ENCODE data around the gene DNPEP.

The DNPEP gene

DNA sequence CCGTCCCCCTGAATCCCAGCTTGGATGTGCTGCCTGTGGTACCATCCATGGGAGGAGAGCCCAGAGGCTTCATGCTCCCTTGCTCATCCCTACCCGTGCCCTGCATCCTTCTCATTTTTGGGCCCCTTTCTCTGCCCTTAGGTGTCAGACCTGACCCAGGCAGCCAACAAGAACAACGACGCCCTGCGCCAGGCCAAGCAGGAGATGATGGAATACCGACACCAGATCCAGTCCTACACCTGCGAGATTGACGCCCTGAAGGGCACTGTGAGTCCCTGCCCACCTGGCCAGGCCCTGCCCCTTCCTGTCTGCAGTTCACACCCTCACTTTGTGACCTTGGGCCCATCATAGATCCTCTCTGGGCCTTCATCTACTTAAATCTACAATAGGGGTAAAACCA lies 33.0 kb upstream of the DNPEP start:
- DNase-seq (ENCODE audit: low read depth in 1 of 2, low spot score in 1 of 2) = no peak
- H3K27ac ChIP-seq (replicated peaks) = no peak overlapping the region
- no peak overlapping the region for H3K4me3 ChIP-seq (replicated peaks; ENCODE audit: insufficient read depth, low read length)
- TF ChIP-seq, protein P1, sequence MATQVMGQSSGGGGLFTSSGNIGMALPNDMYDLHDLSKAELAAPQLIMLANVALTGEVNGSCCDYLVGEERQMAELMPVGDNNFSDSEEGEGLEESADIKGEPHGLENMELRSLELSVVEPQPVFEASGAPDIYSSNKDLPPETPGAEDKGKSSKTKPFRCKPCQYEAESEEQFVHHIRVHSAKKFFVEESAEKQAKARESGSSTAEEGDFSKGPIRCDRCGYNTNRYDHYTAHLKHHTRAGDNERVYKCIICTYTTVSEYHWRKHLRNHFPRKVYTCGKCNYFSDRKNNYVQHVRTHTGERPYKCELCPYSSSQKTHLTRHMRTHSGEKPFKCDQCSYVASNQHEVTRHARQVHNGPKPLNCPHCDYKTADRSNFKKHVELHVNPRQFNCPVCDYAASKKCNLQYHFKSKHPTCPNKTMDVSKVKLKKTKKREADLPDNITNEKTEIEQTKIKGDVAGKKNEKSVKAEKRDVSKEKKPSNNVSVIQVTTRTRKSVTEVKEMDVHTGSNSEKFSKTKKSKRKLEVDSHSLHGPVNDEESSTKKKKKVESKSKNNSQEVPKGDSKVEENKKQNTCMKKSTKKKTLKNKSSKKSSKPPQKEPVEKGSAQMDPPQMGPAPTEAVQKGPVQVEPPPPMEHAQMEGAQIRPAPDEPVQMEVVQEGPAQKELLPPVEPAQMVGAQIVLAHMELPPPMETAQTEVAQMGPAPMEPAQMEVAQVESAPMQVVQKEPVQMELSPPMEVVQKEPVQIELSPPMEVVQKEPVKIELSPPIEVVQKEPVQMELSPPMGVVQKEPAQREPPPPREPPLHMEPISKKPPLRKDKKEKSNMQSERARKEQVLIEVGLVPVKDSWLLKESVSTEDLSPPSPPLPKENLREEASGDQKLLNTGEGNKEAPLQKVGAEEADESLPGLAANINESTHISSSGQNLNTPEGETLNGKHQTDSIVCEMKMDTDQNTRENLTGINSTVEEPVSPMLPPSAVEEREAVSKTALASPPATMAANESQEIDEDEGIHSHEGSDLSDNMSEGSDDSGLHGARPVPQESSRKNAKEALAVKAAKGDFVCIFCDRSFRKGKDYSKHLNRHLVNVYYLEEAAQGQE (IDR thresholded peaks at IDR 0.05; ENCODE audit: insufficient replicate concordance, low read depth) = no peak
- no peak for TF ChIP-seq GABPA (IDR thresholded peaks at IDR 0.05; ENCODE audit: low read depth)
- TF ChIP-seq POLR2AphosphoS5 (IDR thresholded peaks at IDR 0.05; ENCODE audit: low read depth) = no peak
- TF ChIP-seq SPI1 (IDR thresholded peaks at IDR 0.05; ENCODE audit: borderline replicate concordance, low read depth) = no peak
- TF ChIP-seq, protein P2, sequence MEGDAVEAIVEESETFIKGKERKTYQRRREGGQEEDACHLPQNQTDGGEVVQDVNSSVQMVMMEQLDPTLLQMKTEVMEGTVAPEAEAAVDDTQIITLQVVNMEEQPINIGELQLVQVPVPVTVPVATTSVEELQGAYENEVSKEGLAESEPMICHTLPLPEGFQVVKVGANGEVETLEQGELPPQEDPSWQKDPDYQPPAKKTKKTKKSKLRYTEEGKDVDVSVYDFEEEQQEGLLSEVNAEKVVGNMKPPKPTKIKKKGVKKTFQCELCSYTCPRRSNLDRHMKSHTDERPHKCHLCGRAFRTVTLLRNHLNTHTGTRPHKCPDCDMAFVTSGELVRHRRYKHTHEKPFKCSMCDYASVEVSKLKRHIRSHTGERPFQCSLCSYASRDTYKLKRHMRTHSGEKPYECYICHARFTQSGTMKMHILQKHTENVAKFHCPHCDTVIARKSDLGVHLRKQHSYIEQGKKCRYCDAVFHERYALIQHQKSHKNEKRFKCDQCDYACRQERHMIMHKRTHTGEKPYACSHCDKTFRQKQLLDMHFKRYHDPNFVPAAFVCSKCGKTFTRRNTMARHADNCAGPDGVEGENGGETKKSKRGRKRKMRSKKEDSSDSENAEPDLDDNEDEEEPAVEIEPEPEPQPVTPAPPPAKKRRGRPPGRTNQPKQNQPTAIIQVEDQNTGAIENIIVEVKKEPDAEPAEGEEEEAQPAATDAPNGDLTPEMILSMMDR (IDR thresholded peaks at IDR 0.05; ENCODE audit: insufficient read depth, low read length) = no peak
- H3K27me3 ChIP-seq (ENCODE audit: insufficient read depth, poor library complexity, severe bottlenecking) = peaks cover 22% of the 10 kb centered on the region

DNA sequence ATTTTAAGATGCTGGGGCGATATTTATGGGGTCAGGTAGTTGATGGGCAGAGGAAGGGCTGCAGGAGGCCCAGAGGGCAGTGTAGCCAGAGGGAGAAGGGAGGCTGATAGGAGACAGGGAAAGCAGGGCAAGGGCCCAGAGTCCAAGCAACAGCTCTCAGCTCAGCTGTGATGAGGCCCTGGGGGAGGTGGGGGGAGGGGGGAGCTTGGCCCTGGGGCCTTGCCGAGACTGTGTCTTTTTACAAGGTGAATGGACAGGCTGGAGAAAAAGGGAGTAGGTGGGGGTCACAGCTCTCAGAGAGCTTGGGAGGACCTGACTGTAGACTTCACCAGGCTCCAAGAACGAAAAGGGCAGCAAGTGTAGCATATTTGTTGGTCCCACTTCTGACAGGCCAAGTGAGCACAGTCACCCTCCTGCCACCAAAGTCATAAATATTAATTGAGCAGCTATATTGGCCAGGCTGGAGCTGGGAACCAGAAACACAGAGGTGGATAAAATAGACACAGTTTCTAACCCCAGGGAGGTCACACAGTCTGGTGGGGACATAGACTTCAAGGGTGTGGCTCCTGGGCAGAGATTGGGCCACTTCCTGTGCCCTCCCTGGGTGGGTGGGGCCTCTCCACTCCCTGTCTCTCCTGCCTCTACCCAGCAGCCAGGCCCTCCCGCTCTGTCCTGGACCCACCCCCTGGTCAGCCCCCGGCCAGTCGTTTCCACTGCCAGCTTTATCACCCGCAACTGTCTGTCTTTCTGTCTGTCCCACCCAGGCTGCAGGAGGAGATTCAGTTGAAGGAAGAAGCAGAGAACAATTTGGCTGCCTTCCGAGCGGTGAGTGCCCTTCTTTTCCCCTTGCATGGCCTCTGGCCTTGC lies 31.9 kb upstream of the DNPEP start:
- Histone ChIP-seq H3K4me3 (replicated peaks; ENCODE audit: insufficient read depth, low read length) (no peak overlapping the region), H3K27me3 (ENCODE audit: insufficient read depth, poor library complexity, severe bottlenecking) (peaks cover 24% of the 10 kb centered on the region), H3K27ac (replicated peaks) (no peak overlapping the region)
- DNase-seq (ENCODE audit: low read depth in 1 of 2, low spot score in 1 of 2) = no peak
- TF ChIP-seq, protein P1 (IDR thresholded peaks at IDR 0.05; ENCODE audit: insufficient replicate concordance, low read depth) = no peak
- TF ChIP-seq GABPA (IDR thresholded peaks at IDR 0.05; ENCODE audit: low read depth) (no peak), SPI1 (IDR thresholded peaks at IDR 0.05; ENCODE audit: borderline replicate concordance, low read depth) (no peak), POLR2AphosphoS5 (IDR thresholded peaks at IDR 0.05; ENCODE audit: low read depth) (no peak)
- TF ChIP-seq, protein P2 (IDR thresholded peaks at IDR 0.05; ENCODE audit: insufficient read depth, low read length) = no peak

DNA sequence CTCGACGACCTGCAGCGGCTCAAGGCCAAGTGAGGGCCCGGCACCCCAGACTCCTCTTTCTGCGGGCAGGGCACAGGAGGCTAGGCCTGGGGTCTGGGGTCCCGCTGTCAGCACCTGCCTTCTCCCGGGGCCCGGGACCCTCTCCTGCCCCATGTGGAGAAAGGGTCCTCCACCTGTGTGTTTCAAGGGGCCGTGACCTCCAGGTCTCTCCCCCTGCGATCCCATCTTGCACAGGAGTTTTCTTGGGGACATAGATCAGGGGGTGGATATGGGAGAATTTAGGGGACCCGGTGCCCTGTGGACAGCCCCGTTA lies 31.3 kb upstream of the DNPEP start:
- no peak overlapping the region for H3K4me3 ChIP-seq (replicated peaks; ENCODE audit: insufficient read depth, low read length)
- peaks cover 24% of the 10 kb centered on the region for H3K27me3 ChIP-seq (ENCODE audit: insufficient read depth, poor library complexity, severe bottlenecking)
- no peak overlapping the region for H3K27ac ChIP-seq (replicated peaks)
- no peak for TF ChIP-seq POLR2AphosphoS5 (IDR thresholded peaks at IDR 0.05; ENCODE audit: low read depth)
- TF ChIP-seq, protein P1 (IDR thresholded peaks at IDR 0.05; ENCODE audit: insufficient replicate concordance, low read depth) = no peak
- no peak for TF ChIP-seq SPI1 (IDR thresholded peaks at IDR 0.05; ENCODE audit: borderline replicate concordance, low read depth)
- TF ChIP-seq GABPA (IDR thresholded peaks at IDR 0.05; ENCODE audit: low read depth) = no peak
- TF ChIP-seq, protein P2 (IDR thresholded peaks at IDR 0.05; ENCODE audit: insufficient read depth, low read length) = no peak
- no peak for DNase-seq (ENCODE audit: low read depth in 1 of 2, low spot score in 1 of 2)

Measured in HL-60 (cell line).